ENCODE results near the gene LRRC30. TPM values are rescaled to one million over a fixed set of nuclear protein-coding genes. Genes with fewer than 3 reads are reported as not detected.

LRRC30 gene
- total RNA-seq, 1 donor from 2014 or later: not detected

Other genes with a start within 250 kb of the LRRC30 start
- not detected for gene LAMA1, start 113.3 kb upstream of the LRRC30 start, total RNA-seq